HG02970 (cell line): Measurements from ENCODE around the gene ECT2.
"Not testable (repeated sequence)": the region's sequence is repeated elsewhere in the genome, so short reads cannot be mapped to it uniquely, and the experiment has no call there.

Experiments used
- ATAC-seq: cut with Tn5 transposase; IDR thresholded peaks from one replicate; pipeline ENCODE4 v1.9.1; 2021; ENCODE audit warnings: mild to moderate bottlenecking, moderate library complexity, moderate number of reproducible peaks; ENCODE audit not compliant: unreplicated experiment, low FRiP score

Gene ECT2

GRCh38 chr3:172853921-172854666 lies 103.6 kb downstream of the ECT2 start:
- ATAC-seq: no peak

DNA sequence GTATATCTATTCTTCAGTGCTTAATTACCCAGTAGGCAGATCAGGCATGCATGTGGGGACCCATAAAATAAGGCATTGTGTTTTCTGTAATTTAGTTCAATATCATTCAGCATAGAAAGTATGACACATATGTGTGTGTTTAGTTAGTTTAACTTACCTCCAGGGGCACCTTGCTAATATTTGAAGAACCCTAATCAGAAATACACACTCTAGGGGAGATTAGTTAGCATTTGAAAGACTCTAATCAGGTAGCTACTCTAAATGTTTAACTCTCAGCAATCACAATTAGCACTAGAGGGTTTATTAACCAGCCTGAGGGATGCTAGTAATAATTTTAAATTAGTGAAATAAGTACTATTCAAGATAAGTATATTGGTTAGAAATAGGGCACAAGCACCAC lies 104.5 kb downstream of the ECT2 start:
- ATAC-seq: no peak

GRCh38 chr3:172856795-172857742 lies 106.5 kb downstream of the ECT2 start:
- no peak for ATAC-seq

GRCh38 chr3:172859041-172859440 lies 108.5 kb downstream of the ECT2 start:
- no peak for ATAC-seq

GRCh38 chr3:172866726-172867350 lies 116.3 kb downstream of the ECT2 start:
- not testable (repeated sequence) for ATAC-seq

DNA sequence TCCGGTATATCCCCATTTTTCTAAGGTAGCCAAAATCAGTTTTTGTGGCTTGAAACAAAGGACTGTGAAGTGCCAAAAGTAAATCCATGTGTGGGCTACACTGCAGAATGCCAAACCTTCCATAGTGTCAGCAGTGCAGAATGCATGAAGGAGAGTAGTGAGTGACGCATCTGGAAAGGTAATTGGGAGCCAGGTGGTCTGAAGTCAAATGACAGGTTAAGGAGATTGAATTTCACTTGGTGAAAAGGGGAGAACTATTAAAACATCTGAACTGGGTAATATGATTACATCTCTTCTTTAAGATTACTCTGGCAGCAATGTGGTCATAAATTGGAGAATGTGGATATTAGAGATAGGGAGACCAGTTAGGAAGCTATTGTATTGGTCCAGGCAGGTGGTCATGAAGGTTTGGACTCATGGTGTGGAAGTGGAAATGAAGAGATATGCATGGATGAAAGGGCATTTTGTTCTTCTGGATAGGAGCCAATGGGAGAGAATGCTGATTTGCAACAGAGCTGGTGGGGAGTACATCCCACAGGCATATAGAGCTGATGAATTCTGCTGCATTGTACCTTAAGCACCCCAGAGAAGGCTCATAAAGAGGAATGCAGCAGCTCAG lies 118.2 kb downstream of the ECT2 start:
- ATAC-seq: no peak

DNA sequence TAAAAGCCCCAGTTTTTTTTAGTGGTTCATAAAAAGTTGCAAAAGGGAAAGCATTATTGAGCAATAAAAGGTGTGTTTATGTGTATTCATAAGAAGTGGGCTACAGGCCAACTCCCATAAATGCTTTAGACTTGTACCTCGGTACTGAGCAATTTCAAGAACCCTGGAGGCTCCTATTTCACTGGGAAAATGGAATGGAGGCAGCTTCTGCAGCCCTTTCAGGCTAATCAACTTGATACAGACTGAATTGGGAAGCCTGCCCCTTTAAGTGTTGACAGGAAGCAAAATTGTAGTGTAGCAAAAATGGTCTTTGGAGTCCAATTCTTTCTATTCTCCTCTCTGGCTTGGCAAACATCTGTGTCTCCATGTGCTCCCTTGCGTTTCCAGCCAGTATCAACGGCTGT lies 118.8 kb downstream of the ECT2 start:
- no peak for ATAC-seq

DNA sequence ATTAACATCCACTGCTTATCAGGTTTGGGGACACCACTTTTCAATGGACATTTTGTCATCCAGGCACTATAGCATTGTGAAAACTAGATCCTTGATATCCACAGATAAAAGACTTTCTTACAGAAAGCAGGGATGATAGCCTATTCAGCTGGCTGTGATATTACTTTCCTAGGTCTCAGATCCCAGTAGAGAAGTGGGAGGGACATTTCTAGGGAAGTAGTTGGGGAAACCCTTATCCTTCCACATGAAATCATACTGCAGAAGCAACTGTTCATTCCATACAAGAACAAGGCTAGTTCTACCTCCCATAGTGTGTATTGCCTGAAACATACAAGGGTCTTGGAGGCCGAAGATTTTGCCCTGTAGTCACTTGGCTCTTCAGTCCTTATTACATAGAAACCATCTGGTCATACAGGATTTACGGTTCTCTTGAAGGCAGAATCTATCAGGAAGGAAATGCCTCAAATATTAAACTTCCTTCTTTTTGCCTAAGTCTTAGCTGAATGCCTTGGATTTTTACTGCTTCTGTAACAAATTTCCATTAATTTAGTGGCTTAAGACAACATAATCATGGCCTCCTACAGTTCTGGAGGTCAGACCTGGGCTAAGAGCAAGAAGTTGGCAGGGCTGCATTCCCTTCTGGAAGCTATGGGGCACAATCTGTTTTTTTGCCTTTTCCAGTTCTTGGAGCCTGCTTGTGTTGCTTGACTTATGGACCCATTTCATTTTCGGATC lies 119.4 kb downstream of the ECT2 start:
- no peak for ATAC-seq
